ENCODE results near the gene TULP4.

GRCh38 chr6:158389193-158389919, 77.1 kb downstream of the TULP4 start:
- no peak for TF ChIP-seq CTCF (IDR thresholded peaks at IDR 0.05)
- no peak for TF ChIP-seq POLR2A (IDR thresholded peaks at IDR 0.05)

Measured in prostate gland (tissue), 2 donors.